HG03025 (cell line): Measurements from ENCODE around the gene KIF5C.

ENCODE experiments used
- ATAC-seq: cut with Tn5 transposase; IDR thresholded peaks from one replicate; pipeline ENCODE4 v1.9.1; 2021; ENCODE audit warnings: mild to moderate bottlenecking, moderate library complexity; ENCODE audit not compliant: unreplicated experiment, low FRiP score

The KIF5C gene

DNA sequence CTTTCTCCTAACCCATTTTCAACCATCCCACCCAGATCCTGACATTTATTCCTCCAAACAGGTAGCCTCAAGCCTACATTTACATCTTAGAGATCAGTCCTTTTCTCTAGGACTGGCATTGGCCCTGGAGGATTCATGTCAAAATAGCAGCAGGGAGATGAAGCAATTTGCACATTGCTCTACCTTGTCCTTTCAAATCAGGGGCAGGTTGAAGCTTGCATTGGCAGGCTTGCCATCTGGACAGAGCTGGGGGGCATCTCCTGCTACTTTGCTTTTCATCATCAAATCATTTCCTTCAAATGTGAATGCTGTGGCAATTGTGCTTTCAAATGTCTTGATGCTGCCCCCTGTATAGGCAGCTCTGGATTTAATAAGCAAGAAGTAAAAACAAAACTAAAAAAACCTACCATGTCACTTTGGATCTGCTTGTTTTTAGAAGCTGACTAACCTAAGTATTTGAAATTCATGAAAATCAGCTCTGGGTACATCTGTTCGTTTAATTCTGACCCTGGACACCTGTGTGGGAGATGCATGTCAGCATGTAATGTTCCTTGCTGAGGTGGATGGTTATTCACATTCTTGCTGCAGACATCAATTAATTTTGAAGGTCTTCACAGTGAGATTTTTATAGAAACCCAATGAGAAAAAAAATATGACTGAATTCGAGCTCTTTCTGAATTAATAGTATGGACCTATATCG is 47.9 kb downstream of the KIF5C start:
- ATAC-seq, result no peak

DNA sequence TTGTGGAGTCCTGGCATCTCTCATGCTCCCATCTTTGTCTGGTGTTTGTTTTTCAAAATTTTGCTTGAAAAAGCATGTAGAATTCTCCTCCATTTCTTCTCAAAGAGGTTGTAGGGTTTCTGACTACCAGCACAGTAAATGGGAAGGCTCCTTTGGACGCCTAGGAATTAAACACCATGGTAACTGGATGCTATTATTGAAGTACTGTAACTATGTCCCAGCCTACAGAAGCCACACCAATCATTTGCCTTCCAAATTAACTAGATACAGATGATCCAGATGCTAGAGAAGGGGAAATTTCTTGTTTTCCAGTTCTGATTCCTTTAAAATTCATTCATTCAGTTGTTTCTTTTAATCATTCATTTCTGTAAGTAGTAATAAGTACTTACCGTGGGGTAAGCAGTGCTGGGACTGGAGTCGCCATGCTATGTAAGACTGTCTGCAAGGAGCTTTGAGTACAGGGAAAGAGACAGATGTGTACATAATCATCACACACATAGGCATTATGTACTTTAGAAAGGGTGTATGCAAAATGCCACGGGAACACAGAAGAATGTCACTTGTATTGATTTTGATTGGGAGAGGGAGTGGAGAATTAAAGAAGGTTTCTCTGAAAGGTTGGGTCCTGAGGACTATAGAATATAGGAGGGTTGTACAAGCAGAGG is 49.6 kb downstream of the KIF5C start:
- no peak for ATAC-seq

DNA sequence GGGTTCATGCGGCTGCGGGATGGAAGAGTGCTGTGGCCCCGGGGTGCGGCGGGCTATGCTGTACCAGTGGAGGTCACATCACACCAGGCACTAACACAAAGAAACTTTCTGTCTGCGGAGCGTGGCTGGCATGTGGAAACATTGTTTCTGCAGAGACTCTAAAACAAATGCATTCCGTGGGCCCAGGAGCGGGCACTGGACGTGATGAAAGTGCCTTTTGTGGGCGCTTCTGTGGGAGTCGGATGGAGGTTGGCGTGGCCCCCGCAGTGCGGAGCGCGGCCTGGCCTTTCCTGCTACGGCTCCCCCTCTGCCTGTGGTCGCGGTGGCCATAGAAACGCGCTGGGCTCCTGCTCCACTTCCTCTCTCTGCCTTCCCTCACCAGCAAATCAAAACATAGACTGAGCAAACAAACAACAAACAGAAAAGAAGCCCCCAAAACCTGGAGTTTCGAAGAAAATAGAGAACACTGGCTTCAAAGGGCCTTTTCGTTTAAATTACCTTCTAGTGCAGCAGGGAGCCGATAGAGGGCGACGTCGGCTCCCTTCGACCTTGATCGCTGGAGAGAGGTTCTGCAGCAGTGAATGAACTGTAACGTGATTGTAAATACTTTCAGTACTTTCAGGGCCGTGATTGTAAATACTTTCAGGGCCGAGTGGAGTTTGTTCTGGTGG is 51.4 kb downstream of the KIF5C start:
- ATAC-seq, result peak; percentile 89

DNA sequence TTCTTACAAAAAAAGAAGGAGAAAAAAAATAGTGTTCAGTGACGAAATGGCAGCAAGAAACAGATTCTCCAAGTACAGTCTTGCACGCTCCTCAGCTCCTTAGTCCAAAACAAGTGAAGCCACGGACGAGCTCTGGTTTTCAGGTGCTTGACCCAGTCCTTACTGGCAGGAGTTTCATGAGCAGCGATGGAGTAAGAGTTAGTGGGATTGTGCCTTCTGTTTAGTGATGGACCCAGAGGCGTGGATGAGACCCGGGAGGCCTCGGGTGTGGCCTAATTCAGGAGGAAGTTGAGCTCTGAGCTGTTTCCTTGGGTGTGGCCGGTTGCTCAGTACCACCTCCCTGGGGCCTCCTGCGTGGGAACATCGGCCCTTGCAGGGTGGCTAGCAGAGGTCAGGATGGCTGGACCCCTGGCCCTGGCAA is 52.0 kb downstream of the KIF5C start:
- peak; percentile 54 for ATAC-seq

DNA sequence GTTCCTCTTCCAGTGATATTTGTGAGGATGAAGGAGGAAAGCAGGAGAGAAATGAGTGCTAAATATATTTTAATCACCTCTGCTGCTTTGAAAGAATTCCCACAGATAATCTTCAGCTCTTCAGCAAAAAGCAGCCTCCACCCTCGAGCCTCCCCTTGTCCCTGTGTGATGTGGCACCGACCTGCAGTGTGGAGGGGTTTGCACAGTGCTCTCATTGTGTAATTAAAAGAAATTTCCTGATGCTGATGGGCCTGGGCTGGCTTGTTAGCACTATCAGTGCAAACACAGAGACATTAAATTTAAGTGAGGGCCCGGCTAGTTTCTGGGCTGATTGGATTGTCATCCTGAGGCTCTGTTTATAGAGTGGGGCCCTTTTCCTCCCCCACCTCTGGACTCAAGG is 53.4 kb downstream of the KIF5C start:
- ATAC-seq, result no peak

DNA sequence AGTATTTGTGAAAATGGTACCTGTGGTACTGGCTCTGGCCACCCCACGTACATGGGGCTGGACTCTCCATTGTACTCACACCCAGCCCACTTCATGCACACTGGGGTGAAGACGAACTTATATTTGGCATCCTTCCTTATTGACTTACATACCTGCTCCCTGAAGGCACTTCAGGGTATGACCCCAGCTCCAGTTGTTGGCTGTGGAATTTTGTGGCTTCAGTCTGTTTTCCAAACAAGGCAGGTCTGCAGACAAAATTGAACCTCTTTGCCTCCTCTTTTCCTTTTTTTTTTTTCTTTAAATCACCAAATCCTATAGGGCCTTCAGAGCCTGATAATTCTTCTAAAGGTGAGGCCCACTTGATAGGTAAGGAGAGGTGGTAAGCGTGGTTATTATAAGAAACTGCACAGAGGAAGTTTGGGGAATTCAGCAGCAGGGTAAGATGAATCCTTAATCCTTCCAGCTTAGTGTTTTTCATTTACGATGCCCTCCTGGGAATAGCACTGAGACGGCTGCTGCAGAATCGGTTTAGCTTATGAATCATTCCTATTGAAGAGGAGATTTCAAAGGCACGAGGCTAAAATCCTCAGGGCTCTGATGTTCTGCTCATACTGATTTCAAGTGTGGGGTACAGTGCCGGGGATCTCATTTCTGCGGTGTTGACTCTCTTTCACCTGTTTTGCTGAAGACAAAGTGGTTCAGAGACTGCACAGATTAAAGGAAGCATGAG is 55.2 kb downstream of the KIF5C start:
- ATAC-seq, result no peak

DNA sequence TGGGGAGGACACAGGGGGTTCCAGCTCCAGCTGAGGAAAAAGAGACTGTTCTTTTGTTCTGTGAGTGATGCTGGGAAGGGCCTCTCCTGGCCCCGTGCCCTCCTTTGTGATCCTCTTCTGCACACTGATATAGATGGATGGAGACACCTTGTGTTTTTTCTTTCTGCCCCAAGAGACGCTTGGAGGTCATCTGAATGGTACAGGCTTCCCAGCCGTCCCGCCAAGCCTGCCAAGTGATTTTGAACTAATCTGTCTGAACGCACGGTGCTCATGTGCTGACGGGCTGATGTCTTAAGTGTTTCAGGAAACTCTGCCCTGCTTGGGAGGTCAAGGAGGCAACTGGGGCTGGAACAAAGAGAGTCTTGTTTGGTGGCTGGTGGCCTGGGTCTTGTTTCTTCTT is 57.5 kb downstream of the KIF5C start:
- no peak for ATAC-seq

DNA sequence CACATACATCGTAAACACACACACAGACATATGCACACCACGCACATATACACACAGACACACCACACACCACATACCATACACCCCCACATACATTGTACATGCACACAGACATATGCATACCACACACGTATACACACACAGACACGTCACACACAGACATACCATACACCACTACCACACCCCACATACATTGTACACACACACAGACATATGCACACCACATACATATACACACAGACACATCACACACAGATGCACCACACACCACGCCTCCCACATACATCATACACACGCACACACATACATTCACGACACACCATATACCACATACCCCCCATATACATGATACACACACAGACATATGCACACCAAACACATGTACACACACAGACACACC is 58.4 kb downstream of the KIF5C start:
- ATAC-seq, result no peak

DNA sequence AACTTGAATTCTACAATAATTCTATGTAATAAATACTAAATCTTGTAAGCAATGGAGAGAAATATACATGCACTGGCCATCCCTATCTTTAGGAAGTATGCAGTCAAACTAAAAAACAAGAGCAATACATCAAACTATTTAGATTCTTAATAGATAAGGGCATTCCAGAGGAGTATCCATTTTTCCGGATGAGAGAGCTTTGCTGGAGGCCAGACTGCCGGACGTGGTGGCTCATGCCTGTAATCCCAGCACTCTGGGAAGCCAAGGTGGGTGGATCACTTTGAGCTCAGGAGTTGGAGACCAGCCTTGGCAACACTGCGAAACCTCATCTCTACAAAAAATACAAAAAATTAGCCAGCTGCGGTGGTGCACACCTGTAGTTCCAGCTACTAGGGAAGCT is 60.8 kb downstream of the KIF5C start:
- ATAC-seq, result no peak

DNA sequence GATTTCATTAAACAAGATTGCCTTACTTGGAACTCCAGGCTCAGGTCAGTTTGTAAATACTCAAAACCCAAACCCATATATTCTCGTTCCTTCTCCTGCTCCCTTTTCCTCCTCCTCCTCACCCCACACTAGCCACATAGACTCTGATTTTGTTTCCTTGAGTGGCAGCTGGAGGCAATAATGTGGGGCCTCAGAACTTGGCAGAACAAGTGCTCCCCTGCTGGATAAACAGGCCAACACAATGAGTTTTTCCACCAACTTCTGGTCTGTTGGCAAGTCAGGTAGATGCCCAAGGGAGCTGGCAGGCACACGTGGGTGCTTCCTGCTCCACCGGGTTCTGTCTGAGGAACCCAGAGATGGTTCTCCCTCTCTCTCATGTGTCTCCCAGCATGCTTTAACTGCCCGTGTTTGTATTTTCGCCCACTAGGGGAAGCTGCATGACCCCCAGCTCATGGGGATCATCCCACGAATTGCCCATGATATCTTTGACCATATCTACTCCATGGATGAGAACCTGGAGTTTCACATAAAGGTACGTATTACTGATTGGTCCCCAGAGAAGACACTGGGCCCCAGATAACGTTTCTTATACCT is 61.9 kb downstream of the KIF5C start:
- no peak for ATAC-seq

DNA sequence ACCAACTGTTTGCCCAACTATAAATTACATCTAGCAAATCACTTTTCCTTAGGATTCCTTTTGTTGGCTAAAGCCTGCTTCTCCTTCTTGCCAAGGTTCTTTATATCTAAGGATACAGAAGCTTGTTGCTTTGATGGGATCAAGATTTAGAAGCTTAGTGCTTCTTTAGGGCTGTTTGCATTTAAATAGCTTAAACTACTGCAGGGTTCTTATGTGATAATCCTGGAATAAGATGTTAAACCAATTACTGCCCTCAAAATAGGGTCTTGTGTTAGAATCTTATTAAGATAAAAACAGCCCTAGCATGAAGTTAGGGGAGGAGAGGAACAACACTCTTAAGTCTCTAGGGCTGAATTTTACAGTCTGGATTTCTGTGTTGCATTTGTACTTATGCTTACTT is 64.2 kb downstream of the KIF5C start:
- ATAC-seq, result no peak

DNA sequence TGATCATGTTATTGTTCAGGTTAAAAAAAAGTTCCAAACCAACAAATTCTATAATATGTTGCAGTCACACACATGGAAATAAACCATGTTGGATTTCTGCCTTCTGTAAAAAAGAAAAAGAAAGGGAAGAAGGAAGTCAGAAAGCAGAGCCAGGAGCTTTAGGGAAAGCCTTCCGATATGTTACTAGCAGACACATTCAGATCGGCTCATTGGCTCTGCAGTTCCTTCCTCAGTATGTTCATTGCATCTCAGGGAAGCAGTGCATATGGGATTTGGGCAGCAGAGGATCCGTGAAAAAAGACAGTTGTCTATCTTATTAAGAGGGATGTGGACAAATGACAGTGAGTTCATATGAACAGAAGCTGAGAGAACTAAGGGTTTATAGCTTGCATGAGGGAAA is 68.1 kb downstream of the KIF5C start:
- no peak for ATAC-seq

DNA sequence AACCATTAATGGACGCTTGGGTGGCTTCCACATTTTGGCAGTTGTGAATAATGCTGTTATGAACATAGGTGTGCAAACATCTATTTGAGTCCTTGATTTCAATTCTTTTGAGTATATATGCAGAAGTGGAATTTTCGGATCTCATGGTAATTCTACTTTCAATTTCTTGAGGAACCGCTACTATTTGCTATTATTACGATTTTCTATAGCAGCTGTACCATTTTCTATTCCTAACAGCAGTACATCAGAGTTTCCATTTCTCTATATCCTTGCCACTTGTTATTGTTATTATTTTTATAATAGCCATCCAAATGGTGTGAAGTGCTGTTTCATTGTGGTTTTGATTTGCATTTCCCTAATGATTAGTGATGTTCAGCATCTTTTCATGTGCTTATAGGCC is 69.5 kb downstream of the KIF5C start:
- ATAC-seq, result no peak

DNA sequence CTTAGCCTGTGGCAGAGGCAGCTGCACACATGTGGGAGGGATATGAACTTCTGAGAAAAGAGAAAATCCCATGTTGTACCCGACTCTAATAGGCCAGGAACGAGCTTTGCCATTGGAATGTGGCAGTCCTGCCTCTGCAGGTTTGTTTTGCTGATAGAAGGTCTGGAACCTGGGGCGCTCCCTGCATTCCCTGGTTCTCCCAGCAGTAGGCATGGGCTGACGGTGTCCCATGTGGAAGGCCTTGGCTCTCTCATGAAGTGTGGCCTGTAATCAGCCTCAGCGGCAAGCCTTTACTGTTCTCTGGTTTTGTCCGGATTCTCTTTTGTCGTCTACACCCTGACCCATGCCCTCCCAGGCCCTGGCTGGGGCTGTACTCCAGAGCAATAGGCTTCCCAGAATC is 72.3 kb downstream of the KIF5C start:
- ATAC-seq, result no peak

DNA sequence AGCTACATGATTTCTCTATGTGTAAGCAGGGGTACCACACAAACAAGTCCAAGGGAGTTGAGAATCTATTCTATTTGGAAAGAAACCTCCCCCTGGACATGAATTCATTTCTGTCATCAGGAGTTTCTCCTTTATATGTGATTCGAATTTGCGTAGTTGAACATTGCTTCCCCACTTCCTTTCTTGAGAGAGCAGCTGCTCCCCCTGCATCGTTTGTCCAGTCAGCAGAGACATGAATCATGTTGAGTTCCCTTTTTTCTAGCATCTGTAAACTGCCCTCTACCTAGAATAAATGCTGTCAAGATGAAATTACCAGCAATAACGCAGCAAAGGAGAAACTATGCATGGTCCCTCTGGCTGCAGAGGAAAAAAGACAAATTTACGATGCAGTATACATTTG is 73.8 kb downstream of the KIF5C start:
- no peak for ATAC-seq

DNA sequence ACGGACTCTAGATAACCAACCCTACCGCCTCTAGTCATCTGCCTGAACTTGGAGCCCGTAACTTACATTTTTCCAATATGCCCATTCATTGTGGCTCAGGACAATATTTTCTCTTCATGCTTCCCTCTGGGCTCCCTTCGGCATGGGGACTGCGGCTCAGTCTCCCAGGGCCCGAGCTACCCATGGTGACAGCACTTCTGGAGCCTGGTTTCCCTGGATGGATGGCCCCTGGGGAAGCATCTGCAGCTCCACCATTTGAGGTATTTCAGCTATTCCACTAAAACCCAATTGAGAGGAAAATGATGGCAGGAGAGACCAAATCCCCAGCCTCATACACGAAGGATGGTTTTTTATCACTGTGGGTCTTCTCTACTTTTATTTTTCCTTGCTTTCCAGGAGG is 74.3 kb downstream of the KIF5C start:
- no peak for ATAC-seq

DNA sequence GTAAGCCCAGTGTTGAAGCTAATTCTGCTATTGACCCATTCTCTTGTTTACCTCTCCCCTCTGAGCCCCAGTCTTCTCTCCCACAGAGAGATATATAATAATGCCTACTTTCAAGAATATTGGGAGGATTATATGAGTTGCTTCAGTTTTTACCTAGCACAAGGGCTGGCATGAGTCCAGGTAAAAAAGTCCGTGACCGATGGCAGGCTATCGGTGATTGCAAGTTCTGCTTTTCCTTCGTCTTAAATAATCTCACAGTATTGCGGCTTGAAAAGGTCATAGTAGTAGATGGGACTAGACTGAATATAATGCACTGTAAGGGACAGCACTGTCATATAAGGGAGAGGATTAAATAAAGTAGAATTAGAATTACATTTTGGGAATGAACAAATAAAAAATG is 77.6 kb downstream of the KIF5C start:
- ATAC-seq, result no peak

DNA sequence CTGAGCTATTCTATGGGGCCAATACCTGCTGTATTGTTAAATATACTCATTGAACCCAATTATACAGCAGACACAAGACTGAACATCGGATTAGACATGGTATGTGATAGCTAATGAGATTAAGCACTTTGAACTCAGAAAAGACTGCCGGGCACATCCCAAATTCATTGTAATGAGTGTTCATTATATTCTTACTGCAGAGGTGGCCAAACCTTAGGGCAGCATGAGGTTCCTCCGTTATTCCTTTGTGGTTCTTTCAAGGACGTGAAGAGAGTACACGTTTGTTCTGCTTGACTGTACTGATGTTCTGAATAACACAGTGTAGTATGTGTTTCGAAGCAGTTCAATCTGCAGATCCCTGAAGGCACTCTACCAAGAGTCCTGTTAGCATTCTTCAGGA is 78.4 kb downstream of the KIF5C start:
- ATAC-seq, result no peak

DNA sequence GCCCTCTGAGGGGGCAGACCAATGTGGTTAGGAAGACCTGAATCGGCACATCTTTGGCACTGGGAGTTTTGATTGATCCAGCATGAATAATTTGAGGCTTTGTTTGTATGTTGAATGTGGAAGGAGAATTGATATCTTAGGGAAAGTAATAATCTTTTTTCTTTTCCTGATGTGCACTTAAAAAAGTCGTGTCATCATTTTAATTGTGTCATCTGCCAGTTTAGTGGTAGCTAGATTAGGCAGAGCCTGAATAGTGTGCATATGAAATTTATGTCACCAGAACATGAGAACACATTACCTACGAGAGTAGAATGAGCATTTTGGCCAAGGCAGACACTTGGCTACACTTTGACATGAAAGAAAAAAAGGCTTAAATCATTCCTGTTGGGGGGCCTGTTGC is 79.5 kb downstream of the KIF5C start:
- no peak for ATAC-seq

DNA sequence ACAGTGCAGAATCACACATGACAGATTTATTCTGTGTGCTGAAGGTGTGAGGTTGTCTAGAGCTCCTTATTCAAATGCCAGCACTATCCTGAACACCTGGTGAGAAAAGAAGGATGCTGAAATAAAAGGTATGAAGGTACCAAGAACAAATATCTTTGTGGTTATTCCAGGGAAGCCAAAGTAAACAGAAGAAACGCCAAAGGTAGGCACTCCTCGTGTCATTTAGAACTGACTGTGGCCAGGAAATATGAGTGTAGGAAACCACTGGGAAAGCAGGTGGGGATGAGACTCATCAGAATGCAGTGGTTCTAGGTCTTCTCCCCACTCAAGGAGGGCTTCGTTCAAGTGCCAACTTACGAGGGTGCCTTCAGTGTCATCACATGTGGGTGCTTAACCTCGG is 80.8 kb downstream of the KIF5C start:
- no peak for ATAC-seq

DNA sequence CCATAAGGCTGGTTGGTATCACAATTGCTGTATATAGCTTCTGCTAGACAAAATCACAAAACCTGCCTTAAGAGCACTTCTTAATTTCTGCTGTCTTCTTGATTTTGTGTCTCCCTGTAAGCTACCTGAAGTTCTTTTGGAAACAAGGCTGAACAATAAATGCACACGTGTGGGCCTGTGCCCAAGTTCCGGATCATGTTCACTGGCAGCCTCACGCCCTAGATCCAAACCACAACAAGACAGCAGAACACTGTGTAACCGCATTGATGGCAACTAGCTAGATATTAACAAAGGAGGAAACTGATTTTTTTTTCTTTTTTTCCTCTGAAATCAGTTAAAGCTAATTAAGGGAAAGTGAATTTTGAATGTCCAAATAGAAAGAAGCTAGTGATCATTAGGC is 82.0 kb downstream of the KIF5C start:
- ATAC-seq, result no peak
